Measurements from ENCODE around the gene CIAO3. TPM values are rescaled to one million over a fixed set of nuclear protein-coding genes. Genes with fewer than 3 reads are reported as not detected.

CIAO3 gene
- total RNA-seq, 6 donors from 2014 or later = 27.8 to 96.4 (median 33.1) TPM

DNA sequence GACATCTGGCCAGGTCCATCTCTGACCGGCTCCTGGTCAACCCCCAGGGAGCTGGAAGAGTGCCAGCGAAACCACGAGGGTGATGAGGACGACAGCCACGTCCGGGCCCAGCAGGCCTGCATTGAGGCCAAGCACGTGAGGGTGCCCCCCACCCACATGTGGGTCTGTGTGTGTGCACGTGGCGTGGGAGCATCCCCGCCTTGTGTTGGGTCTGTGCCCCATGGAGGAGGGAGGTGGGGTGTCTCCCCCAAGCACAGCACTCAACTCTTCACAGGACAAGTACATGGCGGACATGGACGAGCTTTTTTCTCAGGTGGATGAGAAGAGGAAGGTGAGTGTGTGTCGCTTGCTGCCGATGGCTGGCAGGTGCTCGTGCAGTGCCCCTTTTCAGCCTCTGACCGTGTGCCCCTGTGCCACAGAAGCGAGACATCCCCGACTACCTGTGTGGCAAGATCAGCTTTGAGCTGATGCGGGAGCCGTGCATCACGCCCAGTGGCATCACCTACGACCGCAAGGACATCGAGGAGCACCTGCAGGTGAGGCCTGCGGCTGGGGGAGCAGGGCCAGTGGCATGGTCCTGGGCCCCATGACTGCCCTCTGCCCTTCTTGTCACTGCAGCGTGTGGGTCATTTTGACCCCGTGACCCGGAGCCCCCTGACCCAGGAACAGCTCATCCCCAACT lies 58.9 kb downstream of the CIAO3 start:
- DNase-seq = peak in 1 of 2 donors; percentile 71
- H3K27ac ChIP-seq = no peak overlapping the region
- H3K9me3 ChIP-seq = no peaks in the 10 kb centered on the region
- WGBS, 2 donors = 74 to 78% methylated on average over 20 to 28 of the region's 28 CpGs
- ATAC-seq (ENCODE audit: low FRiP score in 2 of 2) = no peak
- H3K4me3 ChIP-seq = peak overlapping the region in 1 of 4 donors; percentile 91
- TF ChIP-seq POLR2AphosphoS5 (IDR thresholded peaks at IDR 0.05) = no peak
- TF ChIP-seq POLR2A (IDR thresholded peaks at IDR 0.05) = no peak
- TF ChIP-seq CTCF (IDR thresholded peaks at IDR 0.05) = no peak
- no peak for TF ChIP-seq EP300 (IDR thresholded peaks at IDR 0.05)
- peaks cover 43 to 73% (median 51%) of the 10 kb centered on the region in 4 donors for H3K4me1 ChIP-seq
- H3K27me3 ChIP-seq = no peaks in the 10 kb centered on the region
- peaks cover 8 to 32% (median 21%) of the 10 kb centered on the region in 4 donors for H3K36me3 ChIP-seq

DNA sequence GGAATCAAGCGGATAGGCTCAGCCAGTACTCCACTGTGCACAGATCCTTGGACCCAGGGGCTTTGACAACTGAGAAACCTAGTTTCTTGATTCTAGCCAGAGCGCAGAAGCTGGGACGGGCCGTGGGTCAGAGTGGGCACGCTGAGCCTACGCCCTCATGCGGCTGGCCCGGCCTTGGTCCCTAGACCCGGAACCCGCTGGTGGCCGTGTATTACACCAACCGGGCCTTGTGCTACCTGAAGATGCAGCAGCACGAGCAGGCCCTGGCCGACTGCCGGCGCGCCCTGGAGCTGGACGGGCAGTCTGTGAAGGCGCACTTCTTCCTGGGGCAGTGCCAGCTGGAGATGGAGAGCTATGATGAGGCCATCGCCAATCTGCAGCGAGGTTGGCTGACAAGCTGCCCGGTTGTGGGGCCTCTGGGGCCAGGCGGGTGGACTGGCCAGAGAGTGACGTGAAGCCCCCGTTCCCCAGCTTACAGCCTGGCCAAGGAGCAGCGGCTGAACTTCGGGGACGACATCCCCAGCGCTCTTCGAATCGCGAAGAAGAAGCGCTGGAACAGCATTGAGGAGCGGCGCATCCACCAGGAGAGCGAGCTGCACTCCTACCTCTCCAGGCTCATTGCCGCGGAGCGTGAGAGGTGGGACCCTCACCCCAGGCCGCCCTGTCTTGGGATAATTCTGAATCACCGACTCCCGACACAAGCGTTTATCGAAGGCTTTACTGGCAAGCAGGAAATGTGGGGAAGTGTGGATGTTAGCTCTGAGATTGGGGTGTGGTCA lies 59.6 kb downstream of the CIAO3 start:
- TF ChIP-seq POLR2AphosphoS5 (IDR thresholded peaks at IDR 0.05) = no peak
- no peak for TF ChIP-seq CTCF (IDR thresholded peaks at IDR 0.05)
- no peak for TF ChIP-seq POLR2A (IDR thresholded peaks at IDR 0.05)
- no peak for TF ChIP-seq EP300 (IDR thresholded peaks at IDR 0.05)
- H3K9me3 ChIP-seq = no peaks in the 10 kb centered on the region
- no peak for ATAC-seq (ENCODE audit: low FRiP score in 2 of 2)
- H3K36me3 ChIP-seq = peaks cover 8 to 24% (median 18%) of the 10 kb centered on the region in 4 donors
- WGBS, 2 donors = 54 to 68% methylated on average over 27 to 42 of the region's 44 CpGs
- H3K27ac ChIP-seq = peak overlapping the region; percentile 83 to 94 (median 91)
- peaks cover 43 to 77% (median 51%) of the 10 kb centered on the region in 4 donors for H3K4me1 ChIP-seq
- peak overlapping the region; percentile 65 to 97 (median 91) for H3K4me3 ChIP-seq
- peak; percentile 55 to 88 for DNase-seq
- H3K27me3 ChIP-seq = no peaks in the 10 kb centered on the region

- Histone ChIP-seq H3K36me3 (peaks cover 8 to 21% (median 18%) of the 10 kb centered on the region in 4 donors), H3K4me3 (peak overlapping the region; percentile 65 to 97 (median 91)), H3K27me3 (no peaks in the 10 kb centered on the region), H3K4me1 (peaks cover 44 to 77% (median 53%) of the 10 kb centered on the region in 4 donors), H3K27ac (peak overlapping the region; percentile 83 to 94 (median 91)), H3K9me3 (no peaks in the 10 kb centered on the region)
- no peak for TF ChIP-seq POLR2AphosphoS5 (IDR thresholded peaks at IDR 0.05)
- no peak for TF ChIP-seq POLR2A (IDR thresholded peaks at IDR 0.05)
- no peak for TF ChIP-seq CTCF (IDR thresholded peaks at IDR 0.05)
- TF ChIP-seq EP300 (IDR thresholded peaks at IDR 0.05) = no peak
- ATAC-seq (ENCODE audit: low FRiP score in 2 of 2) (no peak), DNase-seq (no peak)
- 0% methylated on average over 28 of the region's 38 CpGs; no CpG with 5 or more reads in 1 of the 2 donors for WGBS, 2 donors
These were observed 60.2 kb downstream of the CIAO3 start for GRCh38 chr16:680625-680945.

- Histone ChIP-seq H3K27ac (peak within 1 kb of the TSS; percentile 83 to 94 (median 91)), H3K9me3 (no peaks in the 10 kb centered on the region), H3K27me3 (no peaks in the 10 kb centered on the region), H3K4me3 (peak within 1 kb of the TSS; percentile 65 to 97 (median 91)), H3K4me1 (peaks cover 45 to 77% (median 53%) of the 10 kb centered on the region in 4 donors), H3K36me3 (peaks cover 8 to 21% (median 18%) of the 10 kb centered on the region in 4 donors)
- TF ChIP-seq POLR2AphosphoS5 (IDR thresholded peaks at IDR 0.05) (peak in 1 of 2 donors; percentile 66), POLR2A (IDR thresholded peaks at IDR 0.05) (peak in 2 of 4 donors; percentile 38 to 90), CTCF (IDR thresholded peaks at IDR 0.05) (peak in 3 of 6 experiments; percentile 4 to 28 (median 20)), EP300 (IDR thresholded peaks at IDR 0.05) (no peak)
- peak; percentile 88 to 89 for ATAC-seq (ENCODE audit: low FRiP score in 2 of 2)
- peak; percentile 90 to 97 for DNase-seq
- WGBS, 2 donors = 0 to 1% methylated on average over 3 to 31 of the region's 91 CpGs
These were observed 60.8 kb downstream of the CIAO3 start, which contains the start of gene STUB1 for GRCh38 chr16:679814-680624. Gene STUB1, plus strand, starts transcription at chr16:680410. Its CDS starts 116 bp downstream, at chr16:680526.

Small RNA genes within 50 kb of the gene (small RNA-seq; reads per million reads assigned to genes)
- gene MIR662 = 0 reads per million in 4 donors

Other genes starting within 250 kb of the CIAO3 start
- 10 to 100 TPM; 27.3 to 84.5 (median 66.1) TPM for gene CAPN15, start 213.3 kb downstream of the CIAO3 start, total RNA-seq
- not detected for gene PRR35, start 180.6 kb downstream of the CIAO3 start, total RNA-seq
- gene NHLRC4, start 174.0 kb downstream of the CIAO3 start, total RNA-seq = 1 to 10 TPM; 1.2 to 7.8 (median 3.3) TPM
- 100 to 1,000 TPM in 2 of 6 donors, 10 to 100 TPM in 4; 42.7 to 153 (median 79.6) TPM for gene PIGQ, start 171.0 kb downstream of the CIAO3 start, total RNA-seq
- 100 to 1,000 TPM in 1 of 6 donors, 10 to 100 TPM in 5; 40.5 to 101 (median 61.5) TPM for gene RAB40C, start 150.9 kb downstream of the CIAO3 start, total RNA-seq
- gene WFIKKN1, start 110.0 kb downstream of the CIAO3 start, total RNA-seq = 10 to 100 TPM in 1 of 6 donors, 1 to 10 TPM in 5; 1.7 to 16.8 (median 5.8) TPM
- gene METTL26, start 104.7 kb downstream of the CIAO3 start, total RNA-seq = 100 to 1,000 TPM in 4 of 6 donors, 10 to 100 TPM in 2; 69.5 to 210 (median 111) TPM
- 10 to 100 TPM; 34.9 to 85.7 (median 53.3) TPM for gene MCRIP2, start 99.2 kb downstream of the CIAO3 start, total RNA-seq
- 100 to 1,000 TPM in 1 of 6 donors, 10 to 100 TPM in 5; 18.8 to 174 (median 34.1) TPM for gene WDR90, start 91.6 kb downstream of the CIAO3 start, total RNA-seq
- gene RHOT2, start 72.9 kb downstream of the CIAO3 start, total RNA-seq = 100 to 1,000 TPM in 4 of 6 donors, 10 to 100 TPM in 2; 53.0 to 535 (median 107) TPM
- gene RHBDL1, start 65.3 kb downstream of the CIAO3 start, total RNA-seq = 1 to 10 TPM in 2 of 6 donors, under 1 TPM in 3, not detected in 1; 0.59 to 2.1 (median 0.76) TPM
- gene STUB1, start 60.6 kb downstream of the CIAO3 start, total RNA-seq = 100 to 1,000 TPM; 101 to 186 (median 118) TPM
- 100 to 1,000 TPM in 1 of 6 donors, 10 to 100 TPM in 5; 60.0 to 109 (median 65.5) TPM for gene JMJD8, start 56.7 kb downstream of the CIAO3 start, total RNA-seq
- 10 to 100 TPM in 5 of 6 donors, 1 to 10 TPM in 1; 8.3 to 20.6 (median 14.3) TPM for gene WDR24, start 50.6 kb downstream of the CIAO3 start, total RNA-seq
- gene FBXL16, start 35.2 kb downstream of the CIAO3 start, total RNA-seq = 1 to 10 TPM; 1.0 to 8.1 (median 4.1) TPM
- gene METRN, start 25.9 kb downstream of the CIAO3 start, total RNA-seq = 10 to 100 TPM; 22.0 to 56.0 (median 40.8) TPM
- 10 to 100 TPM; 38.7 to 69.7 (median 55.7) TPM for gene ANTKMT, start 19.9 kb downstream of the CIAO3 start, total RNA-seq
- 10 to 100 TPM in 5 of 6 donors, 1 to 10 TPM in 1; 3.5 to 69.1 (median 23.3) TPM for gene CCDC78, start 14.6 kb downstream of the CIAO3 start, total RNA-seq
- gene HAGHL, start 13.9 kb downstream of the CIAO3 start, total RNA-seq = 10 to 100 TPM in 5 of 6 donors, 1 to 10 TPM in 1; 4.0 to 43.0 (median 13.5) TPM
- 100 to 1,000 TPM in 4 of 6 donors, 10 to 100 TPM in 2; 47.8 to 275 (median 121) TPM for gene MSLN, start 19.7 kb upstream of the CIAO3 start, total RNA-seq
- gene RPUSD1, start 47.4 kb upstream of the CIAO3 start, total RNA-seq = 10 to 100 TPM; 14.5 to 43.0 (median 20.8) TPM
- 10 to 100 TPM in 4 of 6 donors, 1 to 10 TPM in 2; 4.1 to 39.8 (median 17.9) TPM for gene CHTF18, start 47.6 kb upstream of the CIAO3 start, total RNA-seq
- gene GNG13, start 59.7 kb upstream of the CIAO3 start, total RNA-seq = not detected
- 100 to 1,000 TPM in 1 of 6 donors, 10 to 100 TPM in 5; 20.3 to 147 (median 28.2) TPM for gene LMF1, start 230.0 kb upstream of the CIAO3 start, total RNA-seq
- gene SOX8, start 240.8 kb upstream of the CIAO3 start, total RNA-seq = 1 to 10 TPM in 2 of 6 donors, under 1 TPM in 4; 0.14 to 1.1 (median 0.57) TPM

Data from upper lobe of left lung (tissue), 6 donors.